OCI-LY7 (cell line): ENCODE results near the gene NTM.

Experiments
- EZH2phosphoT487 ChIP-seq: fragments of 200-600 bp; sonication (generic); IDR thresholded peaks from 2 replicates; pipeline ENCODE4 v1.6.1; 2018; ENCODE audit warnings: low read depth, borderline replicate concordance, mild to moderate bottlenecking, mixed run types, antibody characterized with exemption, low read length, moderate library complexity, mixed read lengths
- TF ChIP-seq, protein P1 (sequence below): fragments of 200-600 bp; sonication (generic); conservative IDR thresholded peaks from 2 replicates; pipeline ENCODE4 v1.5.1; 2014; ENCODE audit warnings: mild to moderate bottlenecking, antibody characterized with exemption, low read length, moderate library complexity, mixed read lengths

DNA sequence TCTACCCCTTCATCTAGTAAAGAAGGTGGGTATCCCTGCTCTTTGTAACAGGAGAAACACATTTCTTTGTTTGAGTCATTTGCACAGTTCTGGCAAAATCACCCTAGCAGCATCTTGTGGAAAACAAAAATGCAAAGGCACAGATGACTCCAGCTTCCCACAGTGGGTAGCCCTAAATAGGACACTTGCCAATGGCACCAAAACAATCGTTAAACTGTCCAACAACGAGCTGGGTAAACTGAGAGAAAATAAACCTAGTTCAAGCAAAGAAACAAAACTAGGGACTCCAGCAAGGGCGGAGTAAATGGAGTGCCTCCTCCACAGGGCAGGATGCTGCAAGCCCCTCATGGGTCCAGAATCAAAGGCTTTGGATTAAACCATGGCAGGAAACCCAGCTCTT, 239.5 kb downstream of the NTM start:
- TF ChIP-seq, protein P1, sequence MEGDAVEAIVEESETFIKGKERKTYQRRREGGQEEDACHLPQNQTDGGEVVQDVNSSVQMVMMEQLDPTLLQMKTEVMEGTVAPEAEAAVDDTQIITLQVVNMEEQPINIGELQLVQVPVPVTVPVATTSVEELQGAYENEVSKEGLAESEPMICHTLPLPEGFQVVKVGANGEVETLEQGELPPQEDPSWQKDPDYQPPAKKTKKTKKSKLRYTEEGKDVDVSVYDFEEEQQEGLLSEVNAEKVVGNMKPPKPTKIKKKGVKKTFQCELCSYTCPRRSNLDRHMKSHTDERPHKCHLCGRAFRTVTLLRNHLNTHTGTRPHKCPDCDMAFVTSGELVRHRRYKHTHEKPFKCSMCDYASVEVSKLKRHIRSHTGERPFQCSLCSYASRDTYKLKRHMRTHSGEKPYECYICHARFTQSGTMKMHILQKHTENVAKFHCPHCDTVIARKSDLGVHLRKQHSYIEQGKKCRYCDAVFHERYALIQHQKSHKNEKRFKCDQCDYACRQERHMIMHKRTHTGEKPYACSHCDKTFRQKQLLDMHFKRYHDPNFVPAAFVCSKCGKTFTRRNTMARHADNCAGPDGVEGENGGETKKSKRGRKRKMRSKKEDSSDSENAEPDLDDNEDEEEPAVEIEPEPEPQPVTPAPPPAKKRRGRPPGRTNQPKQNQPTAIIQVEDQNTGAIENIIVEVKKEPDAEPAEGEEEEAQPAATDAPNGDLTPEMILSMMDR = no peak
- no peak for TF ChIP-seq EZH2phosphoT487
